ENCODE results near the gene PSTPIP2.
"Not testable (repeated sequence)": the region's sequence is repeated elsewhere in the genome, so short reads cannot be mapped to it uniquely, and the experiment has no call there.

The PSTPIP2 gene

GRCh38 chr18:46034230-46034629 lies 37.8 kb downstream of the PSTPIP2 start:
- no peak for DNase-seq

GRCh38 chr18:46031741-46032140 lies 40.3 kb downstream of the PSTPIP2 start:
- no peak for DNase-seq

- no peak for DNase-seq
These were observed 43.5 kb downstream of the PSTPIP2 start for GRCh38 chr18:46028536-46028891.

- no peak for DNase-seq
These were observed 52.1 kb downstream of the PSTPIP2 start for GRCh38 chr18:46019936-46020335.

- DNase-seq, result no peak
These were observed 58.4 kb downstream of the PSTPIP2 start for GRCh38 chr18:46013484-46014189.

GRCh38 chr18:46010676-46011075 lies 61.4 kb downstream of the PSTPIP2 start:
- DNase-seq, result no peak

- DNase-seq, result no peak
These were observed 62.0 kb downstream of the PSTPIP2 start for GRCh38 chr18:46010050-46010449.

- DNase-seq, result no peak
These were observed 62.8 kb downstream of the PSTPIP2 start for GRCh38 chr18:46009125-46009840.

- DNase-seq, result no peak
These were observed 63.5 kb downstream of the PSTPIP2 start for GRCh38 chr18:46008531-46008930.

GRCh38 chr18:46007165-46007564 lies 64.9 kb downstream of the PSTPIP2 start:
- DNase-seq, result no peak

- DNase-seq, result no peak
These were observed 69.1 kb downstream of the PSTPIP2 start for GRCh38 chr18:46002934-46003333.

- no peak for DNase-seq
These were observed 70.2 kb downstream of the PSTPIP2 start for GRCh38 chr18:46001892-46002291.

GRCh38 chr18:46001074-46001473 lies 71.0 kb downstream of the PSTPIP2 start:
- no peak for DNase-seq

GRCh38 chr18:45999536-45999935 lies 72.5 kb downstream of the PSTPIP2 start:
- DNase-seq, result no peak

- DNase-seq, result peak in 1 of 4 experiments; percentile 4
These were observed 73.8 kb downstream of the PSTPIP2 start for GRCh38 chr18:45998244-45998643.

- peak in 2 of 4 experiments; percentile 1 to 11 for DNase-seq
These were observed 74.3 kb downstream of the PSTPIP2 start for GRCh38 chr18:45997700-45998151.

- no peak for DNase-seq
These were observed 76.6 kb downstream of the PSTPIP2 start for GRCh38 chr18:45995461-45995860.

GRCh38 chr18:45993438-45993837 lies 78.6 kb downstream of the PSTPIP2 start:
- DNase-seq, result no peak

- DNase-seq, result not testable (repeated sequence)
These were observed 79.5 kb downstream of the PSTPIP2 start for GRCh38 chr18:45992527-45992926.

- DNase-seq, result no peak
These were observed 80.3 kb downstream of the PSTPIP2 start for GRCh38 chr18:45991788-45992187.

GRCh38 chr18:45984546-45985235 lies 87.4 kb downstream of the PSTPIP2 start:
- no peak for DNase-seq

GRCh38 chr18:45981821-45982220 lies 90.2 kb downstream of the PSTPIP2 start:
- DNase-seq, result no peak

- no peak for DNase-seq
These were observed 91.8 kb downstream of the PSTPIP2 start for GRCh38 chr18:45980229-45980628.

GRCh38 chr18:45978084-45978483 lies 94.0 kb downstream of the PSTPIP2 start:
- no peak for DNase-seq

All from activated naive CD4-positive, alpha-beta T cell (primary cell).